HG02884 (cell line): ENCODE data around the gene COL15A1.

Experiments
- ATAC-seq: cut with Tn5 transposase; IDR thresholded peaks from one replicate; pipeline ENCODE4 v1.9.1; 2021; ENCODE audit warnings: mild to moderate bottlenecking, moderate library complexity; ENCODE audit not compliant: unreplicated experiment

COL15A1 gene

GRCh38 chr9:98944057-98944733, 488 bp downstream of the COL15A1 start:
- ATAC-seq: no peak

GRCh38 chr9:98944734-98945074, 997 bp downstream of the COL15A1 start:
- no peak for ATAC-seq

GRCh38 chr9:98949565-98949964, 5.9 kb downstream of the COL15A1 start:
- no peak for ATAC-seq

GRCh38 chr9:98950262-98950661, 6.6 kb downstream of the COL15A1 start:
- no peak for ATAC-seq

GRCh38 chr9:98951967-98952366, 8.3 kb downstream of the COL15A1 start:
- no peak for ATAC-seq

GRCh38 chr9:98953581-98954243, 10.0 kb downstream of the COL15A1 start:
- ATAC-seq: no peak

- no peak for ATAC-seq
These were observed 10.5 kb downstream of the COL15A1 start for GRCh38 chr9:98954244-98954610.

GRCh38 chr9:98955259-98955658, 11.6 kb downstream of the COL15A1 start:
- no peak for ATAC-seq

- ATAC-seq: no peak
These were observed 14.1 kb downstream of the COL15A1 start for GRCh38 chr9:98957826-98958225.

GRCh38 chr9:98958271-98958984, 14.7 kb downstream of the COL15A1 start:
- no peak for ATAC-seq

- ATAC-seq: no peak
These were observed 16.7 kb downstream of the COL15A1 start for GRCh38 chr9:98960409-98960808.

- ATAC-seq: no peak
These were observed 17.9 kb downstream of the COL15A1 start for GRCh38 chr9:98961513-98962180.

GRCh38 chr9:98962181-98962560, 18.5 kb downstream of the COL15A1 start:
- ATAC-seq: no peak

- ATAC-seq: no peak
These were observed 19.2 kb downstream of the COL15A1 start for GRCh38 chr9:98962861-98963260.

- no peak for ATAC-seq
These were observed 20.5 kb downstream of the COL15A1 start for GRCh38 chr9:98964201-98964600.

- no peak for ATAC-seq
These were observed 21.2 kb downstream of the COL15A1 start for GRCh38 chr9:98964911-98965336.

- no peak for ATAC-seq
These were observed 23.0 kb downstream of the COL15A1 start for GRCh38 chr9:98966676-98967075.

GRCh38 chr9:98967257-98967656, 23.6 kb downstream of the COL15A1 start:
- no peak for ATAC-seq

- ATAC-seq: no peak
These were observed 24.0 kb downstream of the COL15A1 start for GRCh38 chr9:98967680-98968079.

- ATAC-seq: no peak
These were observed 25.1 kb downstream of the COL15A1 start for GRCh38 chr9:98968601-98969337.

GRCh38 chr9:98970532-98971041, 26.9 kb downstream of the COL15A1 start:
- ATAC-seq: no peak
